Muscle of arm (tissue), 14 donors: Measurements from ENCODE around the gene FXR2. TPM values are rescaled to one million over a fixed set of nuclear protein-coding genes. Genes with fewer than 3 reads are reported as not detected.
A peak's percentile ranks its signal among the peaks of the same experiment; 100 is the strongest.
"Not testable (repeated sequence)": the region's sequence is repeated elsewhere in the genome, so short reads cannot be mapped to it uniquely, and the experiment has no call there.

ENCODE experiments used
- DNase-seq: peaks from one replicate; pipeline ENCODE4 v3.0.0-alpha.2; 2013
- long read RNA-seq, 11 donors: transcript quantifications; one replicate each; lab custom pipeline, GENCODE V29; 2026
- polyA plus RNA-seq, 12 donors: library from polyadenylated mRNA; unstranded; fragments of 120-200 nt; gene quantifications; one replicate each; pipeline ENCODE4 v1.2.1, GENCODE V29; 2013; ENCODE audit not compliant: insufficient read length in 12 of 12

The FXR2 gene
- 10 to 100 TPM in 11 of 12 donors, not detected in 1; 30.5 to 71.8 (median 37.0) TPM for polyA plus RNA-seq
- long read RNA-seq, donor 1, partial matches to known transcripts: 0 of 2 reads
- long read RNA-seq, donor 1, other reads (novel, unspliced or antisense): 0 of 2 reads
- long read RNA-seq, donor 2, partial matches to known transcripts: 80 of 81 reads
- long read RNA-seq, donor 2, other reads (novel, unspliced or antisense): 0 of 81 reads
- long read RNA-seq, donor 3, partial matches to known transcripts: 0 of 4 reads
- long read RNA-seq, donor 3, other reads (novel, unspliced or antisense): 0 of 4 reads
- long read RNA-seq, donor 4, partial matches to known transcripts: 0 of 1 reads
- long read RNA-seq, donor 4, other reads (novel, unspliced or antisense): 0 of 1 reads
- long read RNA-seq, donor 5, transcript FXR2-201 (17 exons, 2,957 nt): major isoform, 6 of 6 reads
- long read RNA-seq, donor 5, partial matches to known transcripts: 0 of 6 reads
- long read RNA-seq, donor 5, other reads (novel, unspliced or antisense): 0 of 6 reads
- long read RNA-seq, donor 6, partial matches to known transcripts: 0 of 1 reads
- long read RNA-seq, donor 6, other reads (novel, unspliced or antisense): 0 of 1 reads
- long read RNA-seq, donor 7: 0 reads
- long read RNA-seq, donor 8, partial matches to known transcripts: 0 of 4 reads
- long read RNA-seq, donor 8, other reads (novel, unspliced or antisense): 0 of 4 reads
- long read RNA-seq, donor 9, partial matches to known transcripts: 0 of 1 reads
- long read RNA-seq, donor 9, other reads (novel, unspliced or antisense): 0 of 1 reads
- long read RNA-seq, donor 10, transcript FXR2-201 (17 exons, 2,957 nt): major isoform, 6 of 6 reads
- long read RNA-seq, donor 10, partial matches to known transcripts: 0 of 6 reads
- long read RNA-seq, donor 10, other reads (novel, unspliced or antisense): 0 of 6 reads
- long read RNA-seq, donor 11, partial matches to known transcripts: 0 of 1 reads
- long read RNA-seq, donor 11, other reads (novel, unspliced or antisense): 0 of 1 reads

- peak; percentile 100 for DNase-seq
These were observed at the start of gene FXR2 for GRCh38 chr17:7614425-7615264. FXR2 (minus strand) TSS chr17:7614897; CDS start chr17:7614532, 365 bp downstream.

- no peak for DNase-seq
These were observed 42.4 kb upstream of the FXR2 start for GRCh38 chr17:7656958-7657609.

GRCh38 chr17:7655541-7655840 lies 40.8 kb upstream of the FXR2 start:
- no peak for DNase-seq

- no peak for DNase-seq
These were observed 40.3 kb upstream of the FXR2 start for GRCh38 chr17:7654832-7655540.

GRCh38 chr17:7652388-7653356 lies 38.0 kb upstream of the FXR2 start:
- DNase-seq: no peak

- peak; percentile 57 for DNase-seq
These were observed 37.1 kb upstream of the FXR2 start for GRCh38 chr17:7651665-7652387.

- DNase-seq: no peak
These were observed 36.5 kb upstream of the FXR2 start for GRCh38 chr17:7651097-7651664.

GRCh38 chr17:7650509-7651096 lies 35.9 kb upstream of the FXR2 start, which contains the start of gene ATP1B2:
ATP1B2 (plus strand) TSS chr17:7650926; CDS start chr17:7651519, 593 bp downstream.
- peak; percentile 76 for DNase-seq

- no peak for DNase-seq
These were observed 32.3 kb upstream of the FXR2 start for GRCh38 chr17:7647018-7647417.

GRCh38 chr17:7646457-7646856 lies 31.8 kb upstream of the FXR2 start:
- no peak for DNase-seq

- DNase-seq: no peak
These were observed 30.1 kb upstream of the FXR2 start for GRCh38 chr17:7644775-7645174.

- not testable (repeated sequence) for DNase-seq
These were observed 26.9 kb upstream of the FXR2 start for GRCh38 chr17:7641635-7642034.

GRCh38 chr17:7640783-7641182 lies 26.1 kb upstream of the FXR2 start:
- no peak for DNase-seq

- DNase-seq: no peak
These were observed 21.5 kb upstream of the FXR2 start for GRCh38 chr17:7636163-7636562.

GRCh38 chr17:7634384-7634783 lies 19.7 kb upstream of the FXR2 start:
- DNase-seq: no peak

GRCh38 chr17:7633093-7633492 lies 18.4 kb upstream of the FXR2 start:
- DNase-seq: no peak

GRCh38 chr17:7632492-7632894 lies 17.8 kb upstream of the FXR2 start:
- no peak for DNase-seq
